Panc1 (cell line): ENCODE data around the gene GLIPR1. TPM values are rescaled to one million over a fixed set of nuclear protein-coding genes. Genes with fewer than 3 reads are reported as not detected.

Experiments
- ATAC-seq: fragments of 200-7000 bp; cut with Tn5 transposase; 2 replicates; pipeline ENCODE4 v1.9.1; 2020; ENCODE audit warnings: mild to moderate bottlenecking, moderate library complexity
- BruUV-seq: library from RNA; stranded (reverse); fragments of 400-500 nt; replicated peaks from 2 replicates; lab custom pipeline; 2021; lab: Mats Ljungman, UMichigan
- CTCF ChIA-PET: fragments of 300-600 bp; sonication (Branson Sonifier 250); formaldehyde crosslinking; loops from one replicate; lab custom pipeline; 2022; ENCODE audit warnings: antibody characterized with exemption; lab: Charles Lee
- POLR2A ChIA-PET: fragments of 300-600 bp; sonication (Branson Sonifier 250); formaldehyde crosslinking; loops from one replicate; lab custom pipeline; 2022; ENCODE audit warnings: antibody characterized with exemption; lab: Charles Lee
- DNase-seq: peaks from one replicate; pipeline ENCODE4 v3.0.0-alpha.2; 2010; ENCODE audit warnings: low read depth, low spot score
- H3K27ac ChIP-seq: 2 replicates; pipeline ENCODE4 v1.5.1; 2011; ENCODE audit warnings: mild to moderate bottlenecking, low read length, inconsistent platforms
- H3K27me3 ChIP-seq: fragments of 200-500 bp; sonication (Bioruptor generic); 2 replicates; pipeline ENCODE4 v1.6.0; 2014; ENCODE audit warnings: low read length, inconsistent platforms; ENCODE audit not compliant: control insufficient read depth, insufficient read depth
- H3K36me3 ChIP-seq: fragments of 200-500 bp; sonication (Bioruptor generic); 2 replicates; pipeline ENCODE4 v1.5.1; 2014; ENCODE audit warnings: inconsistent platforms, mild to moderate bottlenecking, low read length, moderate library complexity; ENCODE audit not compliant: control insufficient read depth, insufficient read depth
- H3K4me1 ChIP-seq: 2 replicates; pipeline ENCODE4 v1.5.1; 2011; ENCODE audit warnings: inconsistent platforms, mild to moderate bottlenecking, low read length, moderate library complexity; ENCODE audit not compliant: control insufficient read depth, insufficient read depth
- H3K4me3 ChIP-seq, 2 experiments: 2 replicates each; pipeline ENCODE4 v1.5.1; 2011 to 2012; ENCODE audit warnings: low read depth in 2 of 2, low read length in 2 of 2, mild to moderate bottlenecking in 2 of 2, inconsistent platforms in 1 of 2, moderate library complexity in 1 of 2
- H3K9me3 ChIP-seq: fragments of 200-500 bp; sonication (Bioruptor generic); 2 replicates; pipeline ENCODE4 v1.5.1; 2014; ENCODE audit warnings: low read depth, mild to moderate bottlenecking, inconsistent platforms, low read length, moderate library complexity; ENCODE audit not compliant: control insufficient read depth, insufficient read depth
- POLR2AphosphoS5 ChIP-seq: IDR thresholded peaks from 2 replicates; pipeline ENCODE4 v1.6.1; 2012; ENCODE audit warnings: mild to moderate bottlenecking, low read depth, low read length, moderate library complexity
- SIN3A ChIP-seq: IDR thresholded peaks from 2 replicates; pipeline ENCODE4 v1.6.1; 2012; ENCODE audit warnings: low read depth, mild to moderate bottlenecking, low read length, moderate library complexity, borderline replicate concordance; ENCODE audit not compliant: insufficient read depth
- TCF7L2 ChIP-seq: IDR thresholded peaks from 2 replicates; pipeline ENCODE4 v1.6.1; 2011; ENCODE audit warnings: mild to moderate bottlenecking, low read depth, low read length, inconsistent platforms
- in situ Hi-C: cut with HindIII; loops from 2 replicates; pipeline ENCODE4 v1.10.0; 2016; ENCODE audit warnings: low sequenced_read_pairs, low pct_unique_long_range_greater_than_20kb
- intact Hi-C: fragments of 100-400 bp; cut with micrococcal nuclease; formaldehyde crosslinking; loops from one replicate; pipeline ENCODE4 v1.10.0; 2022; ENCODE audit not compliant: unreplicated experiment
- total RNA-seq: library from RNA; stranded (reverse); gene quantifications from one replicate; pipeline ENCODE4 v1.2.1, GENCODE V29; 2021; ENCODE audit not compliant: unreplicated experiment
- TF ChIP-seq, protein P1 (sequence below): fragments of 450-650 bp; IDR thresholded peaks from 2 replicates; pipeline ENCODE4 v1.5.1; 2017; ENCODE audit warnings: mild to moderate bottlenecking
- TF ChIP-seq, protein P2 (sequence below), 2 experiments: IDR thresholded peaks; 2 replicates each; pipeline ENCODE4 v1.6.1; 2011 to 2012; ENCODE audit warnings: low read depth in 2 of 2, control low read depth in 1 of 2, low read length in 1 of 2, mild to moderate bottlenecking in 1 of 2, moderate library complexity in 1 of 2; ENCODE audit not compliant: insufficient read depth in 1 of 2

GLIPR1 gene
- total RNA-seq, 1 experiment from 2014 or later, result 11.5 TPM

DNA sequence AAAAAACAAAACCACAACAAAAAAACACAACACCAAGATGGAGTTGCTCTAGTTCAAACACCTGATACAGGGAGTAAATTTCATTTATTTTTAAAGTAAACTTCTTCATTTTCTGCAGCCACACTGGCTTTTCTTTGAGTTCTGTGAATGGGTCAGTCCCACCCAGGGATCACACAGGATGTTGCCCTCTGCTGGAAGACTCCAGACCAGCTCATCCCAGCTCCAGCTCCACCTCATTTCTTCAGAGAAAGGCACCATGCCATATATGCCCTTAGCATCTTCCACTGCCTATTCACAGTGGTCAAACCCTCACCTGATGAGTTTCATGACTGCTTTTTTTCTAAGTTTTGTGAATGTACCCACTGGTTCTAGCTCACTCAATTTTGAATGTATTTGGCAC is 8.0 kb downstream of the GLIPR1 start:
- intact Hi-C loops (loop anchor here (10.0 kb wide), 2 partner anchors 154 to 794 kb away; partner anchors contain the start of genes CAPS2 and GLIPR1L1), in situ Hi-C loops (no loop called here)
- ATAC-seq, result 0 out of 2 replicates have a peak, but pooled peaks have one; percentile 47
- H3K4me1 ChIP-seq, result peaks cover 39% of the 10 kb centered on the region
- no peaks in the 10 kb centered on the region for H3K27me3 ChIP-seq
- TF ChIP-seq SIN3A, result no peak
- TF ChIP-seq POLR2AphosphoS5, result no peak
- TF ChIP-seq, protein P1, sequence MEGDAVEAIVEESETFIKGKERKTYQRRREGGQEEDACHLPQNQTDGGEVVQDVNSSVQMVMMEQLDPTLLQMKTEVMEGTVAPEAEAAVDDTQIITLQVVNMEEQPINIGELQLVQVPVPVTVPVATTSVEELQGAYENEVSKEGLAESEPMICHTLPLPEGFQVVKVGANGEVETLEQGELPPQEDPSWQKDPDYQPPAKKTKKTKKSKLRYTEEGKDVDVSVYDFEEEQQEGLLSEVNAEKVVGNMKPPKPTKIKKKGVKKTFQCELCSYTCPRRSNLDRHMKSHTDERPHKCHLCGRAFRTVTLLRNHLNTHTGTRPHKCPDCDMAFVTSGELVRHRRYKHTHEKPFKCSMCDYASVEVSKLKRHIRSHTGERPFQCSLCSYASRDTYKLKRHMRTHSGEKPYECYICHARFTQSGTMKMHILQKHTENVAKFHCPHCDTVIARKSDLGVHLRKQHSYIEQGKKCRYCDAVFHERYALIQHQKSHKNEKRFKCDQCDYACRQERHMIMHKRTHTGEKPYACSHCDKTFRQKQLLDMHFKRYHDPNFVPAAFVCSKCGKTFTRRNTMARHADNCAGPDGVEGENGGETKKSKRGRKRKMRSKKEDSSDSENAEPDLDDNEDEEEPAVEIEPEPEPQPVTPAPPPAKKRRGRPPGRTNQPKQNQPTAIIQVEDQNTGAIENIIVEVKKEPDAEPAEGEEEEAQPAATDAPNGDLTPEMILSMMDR, result peak; percentile 70
- TF ChIP-seq TCF7L2, result no peak
- TF ChIP-seq, protein P2, sequence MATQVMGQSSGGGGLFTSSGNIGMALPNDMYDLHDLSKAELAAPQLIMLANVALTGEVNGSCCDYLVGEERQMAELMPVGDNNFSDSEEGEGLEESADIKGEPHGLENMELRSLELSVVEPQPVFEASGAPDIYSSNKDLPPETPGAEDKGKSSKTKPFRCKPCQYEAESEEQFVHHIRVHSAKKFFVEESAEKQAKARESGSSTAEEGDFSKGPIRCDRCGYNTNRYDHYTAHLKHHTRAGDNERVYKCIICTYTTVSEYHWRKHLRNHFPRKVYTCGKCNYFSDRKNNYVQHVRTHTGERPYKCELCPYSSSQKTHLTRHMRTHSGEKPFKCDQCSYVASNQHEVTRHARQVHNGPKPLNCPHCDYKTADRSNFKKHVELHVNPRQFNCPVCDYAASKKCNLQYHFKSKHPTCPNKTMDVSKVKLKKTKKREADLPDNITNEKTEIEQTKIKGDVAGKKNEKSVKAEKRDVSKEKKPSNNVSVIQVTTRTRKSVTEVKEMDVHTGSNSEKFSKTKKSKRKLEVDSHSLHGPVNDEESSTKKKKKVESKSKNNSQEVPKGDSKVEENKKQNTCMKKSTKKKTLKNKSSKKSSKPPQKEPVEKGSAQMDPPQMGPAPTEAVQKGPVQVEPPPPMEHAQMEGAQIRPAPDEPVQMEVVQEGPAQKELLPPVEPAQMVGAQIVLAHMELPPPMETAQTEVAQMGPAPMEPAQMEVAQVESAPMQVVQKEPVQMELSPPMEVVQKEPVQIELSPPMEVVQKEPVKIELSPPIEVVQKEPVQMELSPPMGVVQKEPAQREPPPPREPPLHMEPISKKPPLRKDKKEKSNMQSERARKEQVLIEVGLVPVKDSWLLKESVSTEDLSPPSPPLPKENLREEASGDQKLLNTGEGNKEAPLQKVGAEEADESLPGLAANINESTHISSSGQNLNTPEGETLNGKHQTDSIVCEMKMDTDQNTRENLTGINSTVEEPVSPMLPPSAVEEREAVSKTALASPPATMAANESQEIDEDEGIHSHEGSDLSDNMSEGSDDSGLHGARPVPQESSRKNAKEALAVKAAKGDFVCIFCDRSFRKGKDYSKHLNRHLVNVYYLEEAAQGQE (IDR thresholded peaks at IDR 0.05; ENCODE audit: insufficient read depth in 1 of 2, low read depth in 2 of 2, low read length in 1 of 2), result no peak
- no peaks in the 10 kb centered on the region for H3K9me3 ChIP-seq
- ChIA-PET CTCF (no interaction called here), POLR2A (no interaction called here)
- no peak overlapping the region for H3K4me3 ChIP-seq
- no peak for DNase-seq
- no peaks in the 10 kb centered on the region for H3K36me3 ChIP-seq
- no TSS peak for BruUV-seq
- peak overlapping the region; percentile 87; the same call in 1 of the 2 replicates for H3K27ac ChIP-seq

DNA sequence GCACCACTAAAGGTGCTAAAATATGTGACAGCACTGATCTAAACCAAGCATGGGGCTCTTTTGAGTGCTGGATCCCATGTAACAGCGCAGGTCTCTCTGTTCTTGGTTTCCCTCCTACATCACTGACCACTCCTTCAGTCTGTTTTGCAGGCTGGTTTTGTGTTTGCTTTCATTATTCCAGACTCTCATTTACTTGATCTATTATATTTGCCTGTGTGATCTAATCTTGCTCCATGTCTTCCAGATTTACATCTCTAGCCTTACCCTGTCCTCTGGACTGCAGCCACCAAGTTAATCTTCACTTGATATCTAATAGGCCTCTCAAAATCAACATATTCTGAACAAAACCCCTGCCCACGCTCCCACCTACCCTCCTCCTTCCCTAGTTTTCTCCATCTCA is 8.6 kb downstream of the GLIPR1 start:
- H3K27ac ChIP-seq, result peak overlapping the region; percentile 87
- DNase-seq (no peak), ATAC-seq (peak; percentile 22; the same call in 1 of the 2 replicates)
- H3K4me3 ChIP-seq, result no peak overlapping the region
- CTCF ChIA-PET, result no interaction called here
- POLR2A ChIA-PET, result interaction anchor here (0.6 kb wide), 1 partner anchor 530 kb away, joined by 4 read pairs; no protein-coding TSS in a partner anchor
- in situ Hi-C loops (no loop called here), intact Hi-C loops (loop anchor here (10.0 kb wide), 2 partner anchors 154 to 794 kb away; partner anchors contain the start of genes CAPS2 and GLIPR1L1)
- peaks cover 37% of the 10 kb centered on the region for H3K4me1 ChIP-seq
- no TSS peak for BruUV-seq
- no peaks in the 10 kb centered on the region for H3K27me3 ChIP-seq
- H3K36me3 ChIP-seq, result no peaks in the 10 kb centered on the region
- TF ChIP-seq TCF7L2 (no peak), POLR2AphosphoS5 (no peak; the same call in 1 of the 2 replicates), SIN3A (no peak)
- TF ChIP-seq, protein P1, result no peak
- TF ChIP-seq, protein P2 (IDR thresholded peaks at IDR 0.05; ENCODE audit: insufficient read depth in 1 of 2, low read depth in 2 of 2, low read length in 1 of 2), result no peak
- no peaks in the 10 kb centered on the region for H3K9me3 ChIP-seq
